ENCODE results near the gene UPF1.
"Not testable (repeated sequence)": the region's sequence is repeated elsewhere in the genome, so short reads cannot be mapped to it uniquely, and the experiment has no call there.

UPF1 gene

DNA sequence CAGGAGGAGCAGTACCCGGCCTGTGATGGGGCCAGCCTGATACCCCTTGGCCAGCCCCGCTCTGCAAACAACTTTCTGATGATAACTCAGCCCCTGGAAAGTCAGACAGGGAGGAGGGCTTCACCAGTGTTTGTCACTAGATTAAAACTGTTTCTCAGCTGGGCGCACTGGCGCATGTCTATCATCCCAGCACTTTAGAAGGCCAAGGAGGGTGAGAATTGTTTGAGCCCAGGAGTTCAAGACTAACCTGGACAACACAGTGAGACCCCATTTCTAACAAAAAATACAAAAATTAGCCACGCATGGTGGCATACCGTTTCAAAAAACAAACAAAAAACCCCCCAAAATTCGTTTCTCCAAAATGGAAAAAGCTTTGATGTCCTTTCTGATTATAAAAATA is 69.7 kb downstream of the UPF1 start:
- no peak for DNase-seq

- DNase-seq, result not testable (repeated sequence)
Observed at GRCh38 chr19:18902519-18902918, 70.8 kb downstream of the UPF1 start.

DNA sequence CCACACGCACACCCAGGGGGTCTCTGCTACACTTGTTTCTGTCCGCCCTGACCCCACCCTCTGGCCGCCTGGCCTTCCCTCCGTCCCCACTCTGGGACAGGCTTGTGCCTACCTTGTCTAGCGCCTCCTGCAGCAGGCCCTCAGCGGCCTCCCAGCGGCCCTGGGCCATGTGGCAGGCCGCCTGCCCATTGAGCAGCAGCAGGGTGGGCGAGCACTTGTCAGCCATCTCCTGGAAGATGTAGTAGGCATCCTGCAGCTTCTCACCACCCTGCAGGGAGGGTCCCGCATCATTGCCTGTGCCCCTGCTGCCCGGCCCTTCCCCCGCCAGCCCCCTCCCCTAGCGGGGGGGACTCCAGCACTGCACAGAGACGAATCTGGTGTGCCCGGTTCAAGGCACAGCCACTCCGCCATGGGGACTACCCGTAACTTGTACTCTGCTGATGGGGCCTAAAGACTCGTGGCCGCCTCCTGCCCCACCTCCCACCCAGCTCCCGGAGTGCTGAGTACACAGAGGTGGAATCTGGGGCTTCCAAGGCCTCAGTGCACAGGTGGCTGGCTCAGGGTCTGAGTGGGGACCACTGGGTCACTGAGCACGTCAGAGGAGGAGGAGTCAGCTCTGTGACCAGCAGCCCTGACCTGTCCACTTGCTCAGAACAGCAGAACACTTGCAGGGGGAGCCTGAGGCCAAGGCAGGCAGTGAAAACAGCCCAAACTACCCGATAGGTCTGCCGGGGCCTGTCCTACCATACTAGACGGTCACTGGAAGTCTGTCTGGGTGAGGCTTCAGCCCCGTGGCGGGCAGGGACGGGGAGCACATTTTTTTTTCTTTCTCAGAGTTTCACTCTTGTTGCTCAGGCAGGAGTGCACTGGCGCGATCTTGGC is 71.6 kb downstream of the UPF1 start:
- no peak for DNase-seq

- no peak for DNase-seq
Observed at GRCh38 chr19:18904334-18905057, 72.7 kb downstream of the UPF1 start.

- no peak for DNase-seq
Observed at GRCh38 chr19:18905058-18905456, 73.3 kb downstream of the UPF1 start.

DNA sequence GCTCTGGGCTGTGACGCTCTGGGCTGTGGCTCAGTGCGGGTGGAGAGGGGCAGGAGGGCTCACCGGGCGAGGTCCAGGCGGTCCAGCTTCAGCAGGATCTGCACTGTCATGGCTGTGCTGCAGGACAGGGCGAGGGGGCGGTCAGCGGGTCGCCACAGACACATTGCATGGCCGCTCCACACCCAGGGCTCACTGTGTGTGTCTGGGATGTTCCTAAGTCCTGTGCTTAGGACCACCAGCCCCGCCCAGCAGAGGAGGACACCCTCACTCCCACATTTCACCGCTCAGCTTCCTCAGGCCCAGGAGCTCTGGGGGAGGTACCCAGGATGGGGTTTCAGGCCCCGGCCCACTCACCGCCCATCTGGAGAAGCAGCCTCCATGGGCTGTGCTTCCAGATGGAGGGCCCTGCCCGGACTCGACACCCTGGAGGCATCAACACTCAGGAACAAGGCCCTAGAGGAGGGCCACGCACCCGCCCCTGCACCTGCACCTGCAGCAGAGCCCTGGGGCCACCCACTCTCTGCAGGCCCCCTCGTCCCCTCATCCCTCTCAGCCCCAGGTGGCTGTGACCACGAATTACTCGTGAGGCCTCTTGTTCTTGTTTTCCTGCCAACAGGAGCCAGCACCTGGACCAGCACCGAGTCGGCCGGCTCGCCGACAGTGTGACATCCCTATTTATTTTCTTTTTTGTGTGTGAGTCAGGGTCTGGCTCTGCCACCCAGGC is 73.9 kb downstream of the UPF1 start:
- DNase-seq, result no peak

DNA sequence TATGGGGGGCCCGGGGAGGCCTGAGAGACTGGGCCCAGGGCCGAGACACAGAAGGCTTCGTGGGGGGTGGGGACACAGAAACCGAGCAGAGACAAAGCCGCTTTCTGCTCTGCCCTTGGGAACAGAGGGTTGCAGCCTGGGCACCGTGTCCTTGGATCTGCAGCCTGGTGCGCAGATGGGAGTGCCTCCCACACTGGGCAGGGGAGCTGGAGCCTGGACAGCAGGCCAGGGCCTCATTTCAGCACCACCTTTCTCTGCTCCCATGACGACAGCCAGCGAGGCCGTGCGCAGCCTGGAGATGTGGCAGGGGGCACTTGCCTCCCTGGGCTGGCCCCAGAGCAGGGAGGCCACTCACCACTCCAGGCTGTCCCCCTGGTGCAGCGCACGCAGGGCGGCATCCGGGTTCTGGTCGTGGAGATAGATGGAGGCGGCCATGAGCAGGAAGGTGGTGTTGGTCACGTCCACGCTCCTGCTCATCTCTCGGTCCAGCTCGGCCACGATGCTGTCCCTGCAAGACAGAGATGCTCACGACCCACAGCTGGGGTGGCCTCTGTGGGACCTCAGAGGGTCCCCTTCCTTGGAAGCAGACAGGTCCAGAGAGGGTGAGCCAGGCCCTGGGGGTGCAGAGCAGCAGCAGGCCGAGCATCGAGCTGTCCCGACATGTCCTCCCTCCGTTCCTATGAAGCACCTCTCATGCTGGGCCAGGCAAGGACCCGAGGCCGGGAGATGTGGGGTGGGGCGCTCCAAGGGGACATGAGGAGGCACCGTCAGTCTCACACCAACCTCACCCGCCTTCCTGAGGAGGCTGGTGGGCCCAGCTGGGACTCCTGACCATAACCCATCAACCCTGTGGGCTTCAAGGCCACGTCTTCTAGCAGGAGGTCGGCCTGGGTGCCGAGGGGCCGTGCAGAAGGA is 75.1 kb downstream of the UPF1 start:
- no peak for DNase-seq

DNA sequence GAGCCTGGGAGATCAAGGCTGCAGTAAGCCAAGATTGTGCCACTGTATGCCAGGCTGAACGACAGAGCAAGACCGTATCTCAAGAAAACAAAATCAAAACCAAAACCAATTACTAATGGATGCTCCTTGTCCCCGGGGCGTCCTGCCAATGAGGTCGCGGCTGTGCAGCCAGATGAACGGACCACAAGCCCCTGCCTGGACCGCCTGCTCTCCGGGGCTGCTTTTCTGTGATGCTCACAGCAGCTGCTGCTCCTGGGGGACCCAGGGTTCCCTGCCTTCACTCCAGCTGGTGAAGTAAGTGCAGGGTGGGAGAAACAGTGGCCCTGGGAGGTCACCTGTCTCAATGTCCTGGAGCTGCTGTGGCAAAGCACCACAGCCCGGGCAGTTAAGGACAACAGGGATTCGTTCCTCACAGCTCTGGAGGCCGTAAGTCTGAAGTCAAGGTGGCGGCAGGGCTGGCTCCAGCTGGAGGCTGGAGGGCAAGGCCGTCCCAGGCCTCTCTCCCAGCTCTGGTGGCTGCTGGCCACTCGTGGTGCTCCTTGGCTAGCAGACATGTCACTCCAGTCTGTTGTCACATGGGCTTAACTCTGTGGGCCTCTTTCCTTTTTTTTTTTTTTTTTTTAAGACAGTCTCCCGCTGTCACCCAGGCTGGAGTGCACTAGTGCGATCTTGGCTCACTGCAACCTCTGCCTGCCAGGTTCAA is 77.3 kb downstream of the UPF1 start:
- no peak for DNase-seq

DNA sequence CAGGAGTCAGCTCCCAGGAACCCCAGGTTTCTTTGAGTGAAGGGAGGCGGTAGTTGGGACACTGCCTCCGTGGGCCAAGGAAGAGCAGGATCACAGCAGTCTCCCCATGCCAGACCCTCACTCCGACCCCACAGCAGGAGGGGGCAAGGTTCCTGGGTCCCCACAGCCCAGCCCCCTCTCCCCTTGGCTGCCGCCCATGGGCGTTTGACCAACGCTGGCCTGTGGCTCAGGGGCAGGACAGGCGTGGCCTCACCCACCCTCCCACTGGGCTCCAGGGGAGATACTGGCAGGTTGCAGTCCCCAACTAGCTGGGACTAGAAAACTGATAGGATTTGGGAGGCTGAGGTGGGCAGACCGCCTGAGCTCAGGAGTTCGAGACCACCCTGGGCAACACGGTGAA is 78.3 kb downstream of the UPF1 start:
- DNase-seq, result no peak

- no peak for DNase-seq
Observed at GRCh38 chr19:18910801-18911436, 79.2 kb downstream of the UPF1 start.

GRCh38 chr19:18912933-18913332 is 81.2 kb downstream of the UPF1 start:
- no peak for DNase-seq

DNA sequence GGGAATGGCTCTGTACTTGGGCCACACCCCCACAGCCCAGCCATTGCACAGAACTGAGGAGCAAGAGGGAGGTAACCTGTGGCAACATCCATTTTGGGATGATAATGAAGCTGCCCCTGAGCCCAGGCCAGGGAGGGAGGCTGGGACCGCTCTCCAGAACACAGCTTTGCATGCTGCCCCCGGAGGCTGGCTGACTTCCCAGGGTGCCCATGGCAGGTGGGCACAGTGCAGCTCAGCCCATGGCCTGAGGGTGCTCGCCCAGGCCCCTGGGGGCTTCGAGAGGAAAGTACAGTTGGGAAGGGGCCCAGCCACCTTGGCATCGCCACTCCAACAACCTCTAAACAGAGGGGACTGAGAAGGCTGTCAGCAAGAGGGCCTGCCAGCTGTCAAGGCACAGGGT is 81.7 kb downstream of the UPF1 start:
- no peak for DNase-seq

GRCh38 chr19:18915639-18916038 is 83.9 kb downstream of the UPF1 start:
- no peak for DNase-seq

DNA sequence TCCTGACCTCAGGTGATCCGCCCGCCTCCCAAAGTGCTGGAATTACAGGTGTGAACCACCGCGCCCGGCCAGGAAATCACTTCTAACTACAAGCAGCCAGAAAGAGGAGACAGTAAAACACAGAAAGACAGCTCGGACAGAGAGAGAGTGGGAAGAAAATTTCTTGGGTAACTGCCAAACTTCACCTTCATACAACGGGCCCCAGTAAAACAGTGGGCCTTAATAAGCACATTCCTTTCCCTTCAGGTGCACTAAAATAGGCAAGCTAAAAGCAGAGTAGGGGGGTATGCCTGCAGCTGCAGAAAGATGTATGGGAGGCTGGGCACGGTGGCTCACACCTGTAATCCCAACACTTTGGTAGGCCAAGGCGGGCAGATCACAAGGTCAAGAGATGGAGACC is 85.8 kb downstream of the UPF1 start:
- not testable (repeated sequence) for DNase-seq
